ENCODE measurements around the gene GRIN2B. TPM values are rescaled to one million over a fixed set of nuclear protein-coding genes. Genes with fewer than 3 reads are reported as not detected.

Gene GRIN2B
- total RNA-seq, 4 donors from 2014 or later, result 0.13 to 0.19 TPM; not detected in 2

- 22 to 43% methylated on average over 1 of the region's 1 CpG for WGBS, 2 donors
- Histone ChIP-seq H3K9me3 (no peaks in the 10 kb centered on the region), H3K4me3 (no peak overlapping the region), H3K27me3 (peaks cover 0 to 5% (median 0%) of the 10 kb centered on the region in 4 donors), H3K36me3 (no peaks in the 10 kb centered on the region), H3K27ac (no peak overlapping the region), H3K4me1 (no peaks in the 10 kb centered on the region)
- TF ChIP-seq POLR2A (IDR thresholded peaks at IDR 0.05) (no peak), CTCF (IDR thresholded peaks at IDR 0.05) (no peak)
- DNase-seq, result no peak
- intact Hi-C loops (cut with DNase I), result no loop called here
Observed at GRCh38 chr12:13950502-13950901, 30.9 kb downstream of the GRIN2B start.

GRCh38 chr12:13948621-13949020 is 32.8 kb downstream of the GRIN2B start:
- no peak for DNase-seq
- Histone ChIP-seq H3K36me3 (no peaks in the 10 kb centered on the region), H3K27me3 (peaks cover 0 to 12% (median 0%) of the 10 kb centered on the region in 4 donors), H3K27ac (no peak overlapping the region), H3K9me3 (no peaks in the 10 kb centered on the region), H3K4me3 (no peak overlapping the region), H3K4me1 (no peaks in the 10 kb centered on the region)
- 86 to 92% methylated on average over 3 to 4 of the region's 4 CpGs for WGBS, 2 donors
- no peak for TF ChIP-seq CTCF (IDR thresholded peaks at IDR 0.05)
- TF ChIP-seq POLR2A (IDR thresholded peaks at IDR 0.05), result no peak
- intact Hi-C loops (cut with DNase I), result no loop called here

- H3K27ac ChIP-seq, result no peak overlapping the region
- no peaks in the 10 kb centered on the region for H3K9me3 ChIP-seq
- no peak overlapping the region for H3K4me3 ChIP-seq
- TF ChIP-seq POLR2A (IDR thresholded peaks at IDR 0.05) (no peak), CTCF (IDR thresholded peaks at IDR 0.05) (no peak)
- no peaks in the 10 kb centered on the region for H3K36me3 ChIP-seq
- WGBS, 2 donors, result 47 to 55% methylated on average over 6 of the region's 6 CpGs
- no peak for DNase-seq
- peaks cover 0 to 21% (median 0%) of the 10 kb centered on the region in 4 donors for H3K27me3 ChIP-seq
- intact Hi-C loops (cut with DNase I), result no loop called here
- H3K4me1 ChIP-seq, result no peaks in the 10 kb centered on the region
Observed at GRCh38 chr12:13947276-13947946, 34.0 kb downstream of the GRIN2B start.

- no peak overlapping the region for H3K4me3 ChIP-seq
- no peak overlapping the region for H3K27ac ChIP-seq
- no peak for DNase-seq
- no peaks in the 10 kb centered on the region for H3K36me3 ChIP-seq
- TF ChIP-seq POLR2A (IDR thresholded peaks at IDR 0.05), result no peak
- no peak for TF ChIP-seq CTCF (IDR thresholded peaks at IDR 0.05)
- intact Hi-C loops (cut with DNase I), result no loop called here
- H3K4me1 ChIP-seq, result no peaks in the 10 kb centered on the region
- no peaks in the 10 kb centered on the region for H3K9me3 ChIP-seq
- peaks cover 0 to 21% (median 0%) of the 10 kb centered on the region in 4 donors for H3K27me3 ChIP-seq
Observed at GRCh38 chr12:13945641-13946040, 35.8 kb downstream of the GRIN2B start.

- Histone ChIP-seq H3K4me3 (no peak overlapping the region), H3K9me3 (no peaks in the 10 kb centered on the region), H3K36me3 (no peaks in the 10 kb centered on the region), H3K27me3 (peaks cover 0 to 21% (median 0%) of the 10 kb centered on the region in 4 donors), H3K27ac (no peak overlapping the region), H3K4me1 (no peaks in the 10 kb centered on the region)
- DNase-seq, result no peak
- 67 to 79% methylated on average over 3 of the region's 3 CpGs for WGBS, 2 donors
- intact Hi-C loops (cut with DNase I), result no loop called here
- TF ChIP-seq CTCF (IDR thresholded peaks at IDR 0.05) (no peak), POLR2A (IDR thresholded peaks at IDR 0.05) (no peak)
Observed at GRCh38 chr12:13945236-13945635, 36.2 kb downstream of the GRIN2B start.

Data from esophagus squamous epithelium (tissue), 5 donors.